ELF-1 (cell line): ENCODE results near the gene THOC2.
"Not testable (repeated sequence)": the region's sequence is repeated elsewhere in the genome, so short reads cannot be mapped to it uniquely, and the experiment has no call there.

Source experiments
- DNase-seq: peaks from one replicate; pipeline ENCODE4 v3.0.0-alpha.2; 2016; ENCODE audit warnings: low read depth, low spot score

The THOC2 gene

GRCh38 chrX:123738378-123738940 is 5.6 kb upstream of the THOC2 start:
- no peak for DNase-seq

DNA sequence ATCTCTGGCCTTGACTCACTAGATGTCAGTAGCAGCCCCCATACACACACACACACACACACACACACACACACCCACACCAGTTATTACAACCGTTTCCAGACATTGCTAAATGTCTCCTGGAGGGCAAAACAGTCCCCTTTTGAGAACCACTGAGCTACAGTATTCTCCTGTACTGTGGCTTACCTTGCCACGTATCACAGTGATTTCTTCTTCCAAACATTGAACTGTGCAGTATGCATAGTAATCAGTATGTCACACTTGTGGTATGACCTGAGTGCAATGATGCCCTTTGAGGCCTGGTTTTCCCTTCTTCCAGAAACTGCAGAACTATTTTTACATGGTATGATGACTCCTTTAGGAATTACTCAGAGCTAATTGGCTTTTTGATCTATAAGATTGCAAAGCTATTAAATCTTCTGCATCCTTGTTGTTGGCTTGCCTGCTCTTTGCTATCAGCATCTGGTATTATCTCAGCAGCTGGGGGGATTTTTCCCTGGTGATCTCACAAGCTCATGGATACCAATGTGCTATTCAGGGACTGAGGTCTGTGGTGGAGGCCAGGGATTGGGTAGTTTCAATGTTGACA is 3.6 kb upstream of the THOC2 start:
- peak; percentile 48 for DNase-seq

GRCh38 chrX:123735137-123735536 is 2.3 kb upstream of the THOC2 start:
- DNase-seq: not testable (repeated sequence)

- not testable (repeated sequence) for DNase-seq
Observed at GRCh38 chrX:123734079-123734478, 1.2 kb upstream of the THOC2 start.

- peak; percentile 54 for DNase-seq
Observed at GRCh38 chrX:123731987-123732669, 724 bp downstream of the THOC2 start.

- DNase-seq: peak; percentile 32
Observed at GRCh38 chrX:123731258-123731986, 1.4 kb downstream of the THOC2 start.

GRCh38 chrX:123728554-123728953 is 4.3 kb downstream of the THOC2 start:
- DNase-seq: no peak

GRCh38 chrX:123728016-123728415 is 4.8 kb downstream of the THOC2 start:
- DNase-seq: no peak

GRCh38 chrX:123722193-123722592 is 10.7 kb downstream of the THOC2 start:
- not testable (repeated sequence) for DNase-seq

- no peak for DNase-seq
Observed at GRCh38 chrX:123720486-123720885, 12.4 kb downstream of the THOC2 start.

DNA sequence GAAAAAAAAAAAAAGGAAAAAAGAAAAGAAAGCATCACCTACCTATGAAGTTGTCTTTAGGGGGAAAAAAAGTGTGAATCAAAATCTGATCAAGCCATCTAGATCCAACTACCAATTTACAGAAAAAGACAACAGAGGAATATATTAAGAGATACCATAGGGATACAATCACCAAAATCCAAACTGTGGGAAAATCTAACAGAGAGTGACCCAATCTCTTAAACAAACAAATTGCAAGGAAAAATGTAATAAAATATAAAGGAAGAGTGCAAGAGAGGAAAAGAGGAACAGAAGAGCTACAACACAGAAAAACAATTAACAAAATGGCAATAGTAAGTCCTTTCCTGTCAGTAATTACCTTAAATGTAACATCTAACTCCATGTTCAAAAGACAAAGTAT is 19.0 kb downstream of the THOC2 start:
- no peak for DNase-seq

DNA sequence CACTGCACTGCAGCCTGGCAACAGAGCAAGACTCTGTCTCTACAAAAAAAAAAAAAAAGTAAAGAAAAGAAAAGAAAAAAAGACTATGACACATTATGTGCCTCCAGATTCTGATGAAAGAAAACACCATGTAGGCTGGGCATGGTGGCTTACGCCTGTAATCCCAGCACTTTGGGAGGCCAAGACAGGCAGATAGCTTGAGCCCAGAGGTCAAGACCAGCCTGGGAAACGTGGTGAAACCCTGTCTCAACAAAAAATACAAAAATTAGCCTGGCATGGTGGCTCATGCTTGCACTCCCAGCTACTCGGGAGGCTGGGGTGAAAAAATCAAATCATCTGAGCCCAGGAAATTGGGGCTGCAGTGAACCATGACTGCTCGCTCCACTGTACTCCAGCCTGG is 19.4 kb downstream of the THOC2 start:
- DNase-seq: no peak

GRCh38 chrX:123711201-123711600 is 21.7 kb downstream of the THOC2 start:
- DNase-seq: not testable (repeated sequence)

- DNase-seq: no peak
Observed at GRCh38 chrX:123704781-123705180, 28.1 kb downstream of the THOC2 start.

GRCh38 chrX:123698979-123699520 is 33.8 kb downstream of the THOC2 start:
- no peak for DNase-seq

DNA sequence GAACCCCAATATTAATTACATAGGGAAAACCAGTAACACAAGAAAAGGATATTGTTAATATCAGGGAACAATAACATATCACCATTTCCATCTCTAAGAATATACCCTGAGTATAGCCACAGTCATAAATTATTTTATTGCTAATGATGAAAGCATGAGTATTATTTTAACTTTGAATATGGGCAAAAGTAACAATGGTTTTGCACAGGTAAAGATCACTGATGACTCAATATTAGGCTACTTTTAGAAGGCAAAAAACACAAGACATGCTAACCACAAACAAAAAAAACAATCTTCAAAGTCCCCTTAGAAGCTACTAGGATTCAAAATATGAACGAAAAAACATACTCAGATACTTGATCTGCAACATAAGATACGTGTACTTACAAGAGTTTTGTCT is 36.5 kb downstream of the THOC2 start:
- no peak for DNase-seq

- DNase-seq: no peak
Observed at GRCh38 chrX:123695242-123695641, 37.6 kb downstream of the THOC2 start.

DNA sequence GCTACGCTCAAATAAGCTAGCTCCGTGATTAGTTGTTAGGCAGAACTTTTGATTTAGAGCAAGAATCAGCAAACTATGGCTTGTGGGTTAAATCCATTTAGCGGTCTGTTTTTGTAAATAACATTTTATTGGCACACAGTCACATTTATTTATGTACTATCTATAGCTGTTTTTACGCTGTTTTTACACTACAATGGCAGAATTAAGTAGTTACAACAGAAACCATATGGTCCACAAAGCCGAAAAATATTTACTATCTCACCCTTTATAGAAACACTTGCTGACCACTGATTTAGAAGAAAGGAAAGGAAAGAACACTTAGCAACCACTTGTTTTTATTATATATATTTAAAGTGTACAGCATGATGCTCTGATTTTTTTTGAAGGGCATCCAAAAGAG is 41.1 kb downstream of the THOC2 start:
- DNase-seq: no peak

DNA sequence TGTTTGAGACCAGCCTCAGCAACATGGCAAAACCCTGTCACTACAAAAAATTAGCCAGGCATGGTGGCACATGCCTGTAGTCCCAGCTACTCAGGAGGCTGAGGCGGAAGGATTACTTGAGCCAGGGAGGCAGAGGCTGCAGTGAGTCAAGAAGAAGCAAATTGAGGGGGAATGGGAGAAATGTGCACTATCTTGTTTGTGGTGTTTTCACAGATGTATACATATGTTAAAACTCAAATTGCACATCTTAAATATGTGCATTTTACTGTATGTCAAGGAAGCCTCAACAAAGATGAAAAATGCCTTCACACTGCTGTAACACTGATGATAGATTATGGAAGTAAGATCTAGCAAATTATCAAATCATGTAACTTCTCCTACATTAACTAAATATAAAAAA is 44.3 kb downstream of the THOC2 start:
- no peak for DNase-seq

- no peak for DNase-seq
Observed at GRCh38 chrX:123685232-123685631, 47.6 kb downstream of the THOC2 start.

DNA sequence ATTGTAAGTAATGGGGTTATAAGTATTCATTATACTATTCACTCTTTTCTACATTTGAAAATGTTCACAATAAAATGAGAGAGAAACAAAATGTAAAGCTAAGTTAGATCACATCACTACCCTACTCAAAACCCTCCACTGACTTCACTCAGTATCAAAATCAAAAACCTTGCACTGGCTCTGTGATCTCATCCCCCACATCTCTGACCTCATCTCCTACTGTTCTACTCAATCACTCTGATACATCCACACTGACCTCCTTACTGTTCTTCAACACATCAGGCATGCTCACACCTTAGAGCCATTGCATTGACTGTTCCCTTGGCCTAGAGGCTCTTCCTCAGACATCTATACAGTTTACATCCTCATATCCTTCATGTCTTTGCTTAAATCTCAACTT is 50.7 kb downstream of the THOC2 start:
- no peak for DNase-seq

DNA sequence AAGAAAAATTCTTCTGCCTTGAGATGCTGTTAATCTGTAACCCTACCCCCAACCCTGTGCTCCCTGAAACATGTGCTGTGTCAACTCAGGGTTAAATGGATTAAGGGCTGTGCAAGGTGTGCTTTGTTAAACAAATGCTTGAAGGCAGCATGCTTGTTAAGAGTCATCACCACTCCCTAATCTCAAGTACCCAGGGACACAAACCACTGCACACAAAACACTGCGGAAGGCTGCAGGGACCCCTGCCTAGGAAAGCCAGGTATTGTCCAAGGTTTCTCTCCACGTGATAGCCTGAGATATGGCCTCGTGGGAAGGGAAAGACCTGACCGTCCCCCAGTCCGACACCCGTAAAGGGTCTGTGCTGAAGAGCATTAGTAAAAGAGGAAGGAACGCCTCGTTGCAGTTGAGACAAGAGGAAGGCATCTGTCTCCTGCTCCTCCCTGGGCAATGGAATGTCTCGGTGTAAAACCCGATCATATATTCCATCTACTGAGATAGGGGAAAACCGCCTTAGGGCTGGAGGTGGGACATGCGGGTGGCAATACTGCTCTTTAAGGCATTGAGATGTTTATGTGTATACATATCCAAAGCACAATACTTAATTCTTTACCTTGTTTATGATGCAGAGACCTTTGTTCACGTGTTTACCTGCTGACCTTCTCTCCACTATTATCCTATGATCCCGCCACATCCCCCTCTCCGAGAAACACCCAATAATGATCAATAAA is 53.0 kb downstream of the THOC2 start:
- peak; percentile 7 for DNase-seq
